Daoy (cell line): ENCODE data around the gene CRYBA4. TPM values are rescaled to one million over a fixed set of nuclear protein-coding genes. Genes with fewer than 3 reads are reported as not detected.

ENCODE experiments used
- DNase-seq: peaks from one replicate; pipeline ENCODE4 v3.0.0-alpha.2; 2015; ENCODE audit warnings: low read depth
- total RNA-seq: library from RNA; depleted of rRNA; stranded (reverse); fragments of >200 nt; shearing (Covaris generic); gene quantifications from 2 replicates; pipeline ENCODE4 v1.2.3, GENCODE V29; 2014

CRYBA4 gene
- total RNA-seq, 1 experiment from 2014 or later, result not detected

DNA sequence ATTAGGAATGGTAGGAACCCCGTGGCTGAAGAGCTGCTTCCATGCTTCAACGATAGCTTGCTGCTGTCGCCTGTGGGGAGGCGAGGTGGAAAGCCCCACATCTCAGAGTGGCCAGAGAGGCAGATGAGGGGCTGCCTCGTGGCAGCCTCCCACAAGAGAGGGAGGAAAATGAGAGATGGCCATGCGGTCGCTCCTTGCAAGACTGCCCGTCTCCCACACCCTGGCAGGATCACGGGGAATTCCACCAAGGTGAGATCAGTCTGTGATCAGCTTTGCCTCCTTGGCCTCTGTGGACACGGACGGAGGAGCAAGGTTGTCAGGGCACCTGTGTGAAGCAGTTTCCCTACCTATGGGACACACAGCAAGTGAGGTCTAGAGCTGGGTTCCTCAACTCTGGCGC lies 3.0 kb downstream of the CRYBA4 start:
- DNase-seq, result no peak

DNA sequence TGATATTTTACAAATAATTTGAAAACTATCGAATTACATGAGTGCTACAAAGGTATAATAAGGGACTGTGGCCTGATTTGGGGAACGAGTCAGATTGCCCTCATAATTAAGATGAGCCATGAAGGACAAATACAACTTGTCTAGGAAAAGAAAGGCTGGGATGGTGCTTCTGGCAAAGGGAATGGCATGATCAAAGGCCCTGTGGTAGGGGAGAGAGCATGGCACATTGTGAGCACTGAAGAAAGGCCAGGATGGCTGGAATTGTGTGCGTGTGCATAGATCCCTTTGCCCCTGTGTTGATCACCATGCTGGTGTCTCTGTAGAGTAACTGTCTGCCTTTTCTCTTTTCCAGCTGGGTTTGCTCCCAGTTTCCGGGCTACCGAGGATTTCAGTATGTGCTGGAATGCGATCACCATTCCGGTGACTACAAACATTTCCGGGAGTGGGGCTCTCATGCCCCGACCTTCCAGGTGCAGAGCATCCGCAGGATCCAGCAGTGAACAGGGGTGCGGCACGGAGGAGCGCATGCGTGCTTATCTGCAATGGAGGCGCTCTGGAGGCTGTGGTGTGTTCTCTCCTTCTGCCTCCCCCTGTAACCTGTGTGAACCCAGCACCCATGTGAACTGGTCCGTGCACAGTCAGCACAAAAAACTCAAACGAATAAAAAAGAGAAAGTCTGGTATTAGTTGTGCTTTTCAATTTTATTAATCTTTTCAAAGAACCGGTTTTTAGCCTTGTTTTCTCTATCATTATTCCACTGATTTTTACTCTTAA lies 8.4 kb downstream of the CRYBA4 start:
- DNase-seq, result no peak

DNA sequence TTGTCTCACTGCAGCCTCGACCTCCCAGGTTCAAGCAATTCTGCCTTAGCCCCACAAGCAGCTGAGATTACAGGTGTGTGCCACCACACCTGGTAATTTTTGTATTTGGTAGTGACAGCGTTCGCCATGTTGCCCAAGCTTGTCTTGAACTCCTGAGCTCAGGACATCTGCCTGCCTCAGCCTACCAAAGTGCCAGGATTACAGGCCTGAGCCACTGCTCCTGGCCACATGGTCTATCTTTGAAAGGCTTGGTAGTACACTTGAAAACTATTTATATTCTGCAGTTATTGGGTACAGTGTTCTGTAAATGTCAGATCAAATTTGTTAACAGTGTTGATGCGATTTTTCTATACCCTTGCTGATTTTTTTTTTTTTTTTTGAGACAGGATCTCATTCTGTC lies 9.5 kb downstream of the CRYBA4 start:
- no peak for DNase-seq

DNA sequence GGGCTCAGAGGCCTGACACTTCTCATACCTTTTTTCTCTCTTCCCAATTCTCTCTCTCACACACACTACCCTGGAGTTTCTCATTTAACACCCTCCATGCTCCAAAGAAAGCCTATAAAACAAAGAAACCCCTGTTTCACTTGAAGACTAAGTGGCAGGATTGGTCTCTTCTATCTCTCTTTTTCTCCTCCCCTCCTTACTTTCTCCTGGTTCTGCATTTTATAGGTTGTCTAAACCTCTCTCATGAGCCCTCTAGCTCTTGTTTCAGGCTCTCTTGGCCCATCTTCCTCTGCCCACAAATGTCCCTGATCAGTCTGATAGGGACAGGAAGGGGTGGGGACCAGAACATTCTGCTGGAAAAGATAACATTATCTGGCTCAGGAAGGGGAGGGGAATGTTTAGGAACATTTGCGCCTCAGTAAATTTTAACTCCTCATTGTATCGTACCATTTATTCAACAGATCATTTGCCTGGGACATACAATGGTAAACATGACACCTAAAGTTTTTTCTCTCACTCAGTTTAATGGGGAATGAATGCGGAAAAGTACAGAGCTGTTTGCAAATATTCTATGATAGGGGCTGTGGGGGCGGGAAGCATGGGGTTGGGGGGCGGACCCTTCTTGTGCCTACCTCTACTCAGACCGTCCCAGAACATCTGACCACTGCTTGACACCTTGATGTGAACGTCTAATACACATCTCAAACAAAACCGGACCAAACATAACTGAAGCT lies 10.8 kb downstream of the CRYBA4 start:
- no peak for DNase-seq

DNA sequence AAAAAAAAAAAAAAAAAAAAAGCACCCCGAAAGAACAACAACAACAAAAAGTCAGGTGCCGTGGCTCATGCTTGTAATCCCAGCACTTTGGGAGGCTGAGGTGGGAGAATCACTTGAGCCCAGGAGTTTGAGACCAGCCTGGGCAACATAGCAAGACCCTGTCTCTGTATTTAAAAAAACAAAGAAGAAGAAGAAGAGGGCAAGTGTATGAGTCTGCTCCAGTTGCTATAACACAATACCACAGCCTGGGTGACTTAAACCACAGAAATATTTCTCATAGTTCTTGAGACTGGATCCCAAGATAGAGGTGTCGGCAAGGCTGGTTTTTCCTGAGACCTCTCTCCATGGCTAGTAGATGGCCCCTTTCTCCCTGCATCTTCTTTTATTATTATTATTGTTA lies 12.4 kb downstream of the CRYBA4 start:
- DNase-seq, result no peak

DNA sequence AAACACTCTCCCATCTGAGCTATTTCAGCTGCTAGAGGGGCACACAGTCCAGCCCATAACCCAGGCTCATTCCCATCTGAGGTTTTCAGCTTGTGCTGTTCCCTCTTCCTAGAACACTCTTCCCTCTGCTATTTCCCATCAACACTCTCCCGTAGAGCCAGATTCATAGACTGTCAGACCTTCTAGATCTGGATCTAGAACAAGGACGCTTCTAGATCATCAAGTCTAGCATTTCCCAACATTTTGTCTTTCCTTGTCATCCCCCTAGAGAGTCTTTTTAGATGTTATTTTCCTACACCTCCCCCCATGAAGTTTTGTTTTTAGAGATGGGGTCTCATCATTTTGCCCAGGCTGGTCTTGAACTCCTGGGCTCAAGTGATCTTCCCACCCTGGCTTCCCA lies 13.4 kb downstream of the CRYBA4 start:
- DNase-seq, result no peak

DNA sequence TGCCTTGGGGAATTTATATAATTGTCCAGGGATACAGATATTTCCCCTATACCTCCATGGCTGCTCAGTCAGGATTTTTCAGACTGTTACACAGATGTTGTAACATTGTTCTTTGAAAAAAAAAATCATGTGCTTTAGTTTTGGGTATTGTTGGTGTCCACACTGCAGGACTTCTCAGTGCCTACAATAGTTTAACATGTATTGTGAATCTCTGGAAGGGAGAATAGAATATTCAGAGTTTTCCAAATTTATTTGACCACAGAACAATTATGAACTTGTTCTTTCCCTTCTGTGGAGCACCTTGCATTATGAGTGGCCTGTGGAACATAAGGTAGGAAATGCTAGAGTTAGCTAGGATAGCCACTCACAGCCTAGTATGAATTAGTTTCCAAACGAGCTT lies 14.5 kb downstream of the CRYBA4 start:
- DNase-seq, result no peak

DNA sequence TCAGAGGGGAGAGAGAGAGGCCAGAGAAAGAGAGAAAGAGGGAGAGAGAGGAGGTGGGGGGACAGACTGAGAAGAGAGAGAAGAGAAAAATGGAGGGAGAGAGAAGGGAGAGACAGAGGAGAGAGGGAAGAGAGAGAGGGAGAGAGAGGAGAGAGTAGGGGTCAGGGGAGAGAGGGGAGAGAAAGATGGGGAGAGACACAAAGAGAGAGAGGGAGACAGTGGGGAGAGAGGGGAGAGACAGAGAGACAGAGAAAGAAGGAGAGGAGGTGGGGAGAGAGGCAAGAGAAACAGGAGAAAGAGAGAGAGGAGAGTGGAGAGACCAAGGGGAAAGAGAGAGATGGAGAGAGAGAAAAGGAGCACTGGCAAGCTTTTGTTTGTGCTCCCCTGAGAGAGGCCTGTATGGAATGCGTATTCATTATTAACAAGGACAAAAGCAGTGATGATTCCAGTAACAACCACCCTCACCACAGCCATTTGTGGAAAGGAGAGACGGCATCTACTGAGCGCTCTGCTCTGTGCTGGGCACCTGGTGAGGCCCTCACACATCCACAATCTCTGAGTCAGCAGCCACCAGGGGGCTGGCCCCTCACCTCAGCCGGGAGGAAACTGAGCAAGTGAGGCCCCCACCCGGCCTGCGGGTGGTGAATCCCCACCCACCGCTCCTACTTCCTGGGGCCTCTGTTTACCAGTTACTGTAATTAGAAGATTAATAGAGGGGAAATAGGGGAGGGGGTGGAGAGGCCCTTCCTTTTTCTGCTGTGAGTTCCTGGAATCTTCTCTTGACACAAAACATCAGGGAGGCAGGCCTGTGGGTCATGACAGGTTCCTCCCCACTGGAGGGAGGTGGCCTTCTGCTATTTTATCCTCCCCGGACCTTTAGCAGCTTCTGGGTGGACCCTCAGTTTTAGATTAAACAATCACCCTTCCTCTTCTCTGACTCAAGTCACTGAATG lies 21.0 kb downstream of the CRYBA4 start:
- peak; percentile 29 for DNase-seq

DNA sequence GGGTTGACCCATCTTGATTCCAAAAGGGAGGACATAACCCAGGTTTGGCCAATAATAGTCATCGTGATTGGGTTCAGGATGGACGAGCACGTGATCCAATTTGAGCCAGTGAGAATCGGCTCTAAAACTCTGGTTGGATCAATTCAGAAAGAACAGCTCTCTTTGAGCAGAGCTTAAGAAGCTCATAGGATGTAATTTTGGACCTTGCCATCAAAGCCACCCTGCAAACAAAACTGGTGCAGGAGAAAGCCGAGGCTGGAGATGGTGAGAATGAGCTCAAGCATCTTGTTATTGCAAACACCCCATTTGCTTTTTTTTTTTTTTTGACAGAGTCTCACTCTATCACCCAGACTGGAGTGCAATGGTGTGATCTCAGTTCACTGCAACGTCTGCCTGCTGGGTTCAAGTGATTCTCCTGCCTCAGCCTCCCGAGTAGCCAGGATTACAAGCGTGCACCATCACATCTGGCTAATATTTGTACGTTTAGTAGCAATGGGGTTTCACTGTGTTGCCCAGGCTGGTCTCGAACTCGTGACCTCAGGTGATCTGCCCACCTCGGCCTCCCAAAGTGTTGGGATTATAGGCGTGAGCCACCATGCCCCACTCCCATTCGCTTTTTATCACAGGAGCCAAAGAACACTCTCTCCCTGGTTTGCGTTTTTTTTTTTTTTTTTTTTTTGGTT lies 21.8 kb downstream of the CRYBA4 start:
- no peak for DNase-seq

DNA sequence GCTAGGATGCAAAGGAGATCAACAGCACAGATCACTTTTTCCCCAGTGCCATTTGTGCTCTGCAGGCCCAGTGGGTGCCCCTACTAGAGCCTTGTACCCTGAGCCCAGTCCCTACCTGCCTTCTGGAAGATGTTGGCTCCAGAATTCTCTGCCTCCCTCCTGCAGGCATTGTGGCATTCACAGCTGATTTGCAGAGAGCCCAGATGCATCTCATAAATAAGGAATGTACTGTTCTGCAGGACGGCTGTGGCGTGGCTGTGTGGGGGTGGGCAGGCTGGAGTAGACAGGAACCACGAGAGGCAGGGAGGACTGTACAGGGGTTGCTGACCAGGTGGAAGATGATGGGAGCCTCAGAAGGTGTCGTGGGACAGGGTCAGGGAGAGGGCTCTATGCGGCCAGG lies 24.4 kb downstream of the CRYBA4 start:
- no peak for DNase-seq

DNA sequence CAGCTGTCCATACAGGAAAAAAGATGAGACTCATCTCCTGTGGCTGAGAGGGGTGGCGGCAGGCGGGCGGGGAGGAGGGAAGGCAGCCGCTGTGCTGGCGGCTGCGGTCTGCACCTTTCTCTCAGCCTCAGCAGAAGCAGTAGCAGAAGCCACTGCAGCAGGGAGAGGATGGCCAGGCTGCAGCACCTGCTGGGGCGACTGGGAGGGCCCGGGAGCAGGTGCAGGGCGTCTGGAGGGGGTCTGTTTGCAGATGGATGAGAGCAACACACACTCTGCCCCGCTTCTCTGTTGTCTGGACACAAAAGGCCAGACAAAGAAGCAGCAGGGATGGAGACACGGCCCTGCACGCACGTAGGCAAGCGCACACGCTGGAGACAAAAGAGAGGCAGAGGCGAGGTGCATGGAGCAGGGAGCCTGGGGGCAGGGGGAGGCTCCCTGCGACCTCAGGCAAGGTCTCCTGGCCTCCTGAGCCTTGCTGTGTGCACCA lies 26.3 kb downstream of the CRYBA4 start:
- no peak for DNase-seq

DNA sequence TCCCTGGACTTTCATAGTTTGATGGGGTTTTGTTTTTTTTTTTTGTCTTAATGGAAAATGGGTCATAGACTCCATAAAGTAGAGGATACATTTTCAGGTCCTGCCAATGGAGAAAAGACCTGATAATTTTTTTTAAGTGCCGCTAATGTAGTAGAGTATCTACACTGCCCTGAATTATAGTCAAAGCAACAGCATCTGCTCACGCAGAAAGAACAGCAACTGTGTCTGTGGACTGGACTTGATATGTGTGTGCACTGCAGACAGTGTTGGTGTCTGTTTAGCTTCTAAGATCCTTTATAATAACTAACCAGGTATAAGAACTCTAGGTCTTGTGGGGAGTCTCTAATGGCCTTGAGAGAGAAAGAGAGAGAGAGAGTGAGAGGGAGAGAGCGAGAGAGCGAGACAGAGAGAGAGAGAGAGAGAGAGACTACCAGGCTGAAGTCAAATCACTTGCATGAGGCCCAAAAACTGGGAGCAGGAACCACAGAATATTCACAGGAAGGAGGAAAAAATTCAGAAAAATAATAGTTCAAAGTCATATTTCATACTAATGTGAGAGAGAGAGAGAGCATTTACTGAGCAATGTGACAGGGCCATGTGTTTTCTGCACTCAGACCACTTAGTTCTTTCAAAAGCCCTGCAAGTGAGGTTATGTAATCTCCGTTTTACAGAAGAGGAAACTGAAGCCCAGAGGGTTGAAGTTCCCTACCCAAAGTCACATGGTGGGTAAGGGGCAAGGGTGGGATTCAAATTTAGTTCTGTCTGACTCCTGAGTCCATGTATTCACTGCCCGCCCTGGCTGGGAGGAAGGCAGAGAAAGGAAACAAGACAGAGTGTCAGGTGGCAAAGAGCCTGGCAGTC lies 27.0 kb downstream of the CRYBA4 start:
- DNase-seq, result no peak

DNA sequence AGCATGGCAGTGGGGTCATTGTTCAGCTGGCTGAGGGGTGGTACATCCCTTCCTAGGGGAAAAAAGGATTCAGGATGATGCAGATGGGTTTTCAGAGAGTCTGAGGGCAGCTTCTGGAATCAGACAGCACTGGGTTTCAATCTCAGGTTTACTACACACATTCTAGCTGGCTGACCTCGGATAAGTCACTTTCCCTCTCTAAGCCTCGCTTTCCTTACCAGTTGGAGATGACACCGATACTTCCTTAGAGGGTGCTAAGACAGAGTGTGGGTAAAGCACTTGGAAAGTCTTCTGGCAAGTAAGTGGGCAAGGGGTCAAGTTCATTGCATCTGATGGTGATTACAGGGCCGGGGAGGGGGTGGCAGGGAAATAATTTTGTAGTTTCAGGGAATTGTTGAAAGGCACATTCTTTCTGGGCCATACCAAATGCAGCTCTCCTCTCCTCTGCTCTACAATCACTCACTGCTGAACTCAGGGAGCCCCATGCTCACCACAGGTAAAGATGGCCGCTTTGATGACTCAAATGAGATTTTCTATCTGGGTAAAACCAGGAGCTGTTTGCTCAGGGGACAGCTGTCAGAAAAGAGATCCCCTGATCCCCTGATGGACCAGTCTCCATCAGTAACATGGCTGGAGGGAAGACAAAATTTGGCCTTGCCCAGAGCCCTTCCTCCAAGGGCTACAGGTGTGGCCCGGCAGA lies 29.1 kb downstream of the CRYBA4 start:
- DNase-seq, result no peak

DNA sequence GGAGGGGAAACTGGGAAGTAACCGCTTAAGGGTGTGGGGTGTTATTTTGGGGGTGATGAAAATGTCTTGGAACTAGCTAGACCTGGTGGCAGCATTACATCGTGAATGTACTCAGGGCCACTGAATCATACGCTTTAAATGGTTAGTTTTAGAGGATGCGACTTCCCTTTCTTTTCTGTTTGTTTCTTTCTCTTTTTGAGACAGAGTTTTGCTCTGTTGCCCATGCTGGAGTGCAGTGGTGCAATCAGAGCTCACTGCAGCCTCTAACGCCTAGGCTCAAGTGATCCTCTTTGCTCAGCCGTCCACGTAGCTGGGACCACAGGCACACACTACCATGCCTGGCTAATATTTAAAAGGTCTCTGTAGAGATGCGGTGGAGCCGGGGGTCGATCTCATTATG lies 30.1 kb downstream of the CRYBA4 start:
- DNase-seq, result no peak

DNA sequence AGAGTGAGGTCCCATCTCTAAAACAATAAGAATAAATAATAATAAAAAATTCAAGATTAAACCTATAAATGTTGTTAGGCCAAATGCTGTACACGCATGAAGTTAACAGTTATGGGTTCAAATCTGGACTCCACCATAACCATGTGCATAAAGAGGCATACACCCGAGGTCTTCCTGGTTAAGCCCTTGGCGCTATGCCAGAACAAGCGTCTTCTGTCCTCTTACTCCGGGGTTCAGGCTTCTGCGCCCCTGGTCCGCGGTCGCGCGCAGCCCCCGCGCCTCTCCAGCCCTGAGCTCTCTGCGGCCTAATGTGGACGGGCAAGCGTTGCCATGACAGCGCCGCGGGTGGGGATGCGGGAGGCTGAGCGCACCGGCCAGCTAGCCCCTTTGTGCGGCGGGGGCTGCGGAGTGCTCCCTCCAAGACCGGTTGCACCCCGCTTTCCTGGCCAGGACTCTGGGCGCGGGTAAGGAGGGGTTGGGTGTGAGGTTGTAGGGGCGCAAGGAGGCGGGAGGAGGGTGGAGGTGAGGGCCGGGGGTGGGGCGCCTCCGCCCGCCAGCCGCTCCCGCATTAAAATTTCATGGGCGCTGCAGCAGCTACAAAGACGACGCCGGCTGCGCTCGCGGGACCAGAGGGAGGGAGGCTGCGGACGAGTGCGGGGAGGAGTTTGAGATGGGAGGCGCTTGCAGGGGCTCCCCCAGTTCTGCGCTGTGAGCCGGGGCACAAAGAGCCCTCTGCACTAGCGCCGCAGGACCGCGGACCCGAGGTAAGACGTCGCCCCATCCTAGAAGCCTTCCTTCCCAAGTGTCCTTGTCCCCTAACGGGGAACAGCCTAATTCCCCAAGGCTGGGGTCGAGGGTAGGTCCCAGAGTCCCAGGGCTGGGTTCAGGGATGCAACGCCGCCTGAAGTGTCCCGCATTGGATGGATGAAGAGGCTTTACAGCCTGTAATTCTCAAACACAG lies 35.4 kb downstream of the CRYBA4 start, which contains the start of gene MIAT:
Gene MIAT (plus strand): TSS at position 698 of the 961 bp plus-strand sequence.
- DNase-seq, result no peak

DNA sequence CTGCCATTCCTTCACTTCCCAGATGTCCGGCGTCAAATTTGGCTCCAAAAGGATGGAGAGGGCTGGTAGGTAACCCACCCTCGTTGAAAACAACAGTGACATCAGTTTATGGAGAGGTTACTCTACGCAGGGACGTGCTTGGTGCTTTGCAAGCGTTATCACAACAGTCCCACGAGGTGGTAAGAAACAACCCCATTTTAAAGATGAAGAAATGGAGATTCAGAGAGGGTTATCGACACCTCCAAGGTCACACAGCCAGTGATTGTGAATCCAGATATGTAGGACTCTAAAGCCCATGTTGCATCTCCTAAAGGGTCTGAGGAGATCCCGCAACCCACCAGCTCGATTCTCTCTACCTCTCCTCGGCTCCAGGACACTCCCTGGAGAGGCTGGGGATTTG lies 36.4 kb downstream of the CRYBA4 start:
- DNase-seq, result no peak

DNA sequence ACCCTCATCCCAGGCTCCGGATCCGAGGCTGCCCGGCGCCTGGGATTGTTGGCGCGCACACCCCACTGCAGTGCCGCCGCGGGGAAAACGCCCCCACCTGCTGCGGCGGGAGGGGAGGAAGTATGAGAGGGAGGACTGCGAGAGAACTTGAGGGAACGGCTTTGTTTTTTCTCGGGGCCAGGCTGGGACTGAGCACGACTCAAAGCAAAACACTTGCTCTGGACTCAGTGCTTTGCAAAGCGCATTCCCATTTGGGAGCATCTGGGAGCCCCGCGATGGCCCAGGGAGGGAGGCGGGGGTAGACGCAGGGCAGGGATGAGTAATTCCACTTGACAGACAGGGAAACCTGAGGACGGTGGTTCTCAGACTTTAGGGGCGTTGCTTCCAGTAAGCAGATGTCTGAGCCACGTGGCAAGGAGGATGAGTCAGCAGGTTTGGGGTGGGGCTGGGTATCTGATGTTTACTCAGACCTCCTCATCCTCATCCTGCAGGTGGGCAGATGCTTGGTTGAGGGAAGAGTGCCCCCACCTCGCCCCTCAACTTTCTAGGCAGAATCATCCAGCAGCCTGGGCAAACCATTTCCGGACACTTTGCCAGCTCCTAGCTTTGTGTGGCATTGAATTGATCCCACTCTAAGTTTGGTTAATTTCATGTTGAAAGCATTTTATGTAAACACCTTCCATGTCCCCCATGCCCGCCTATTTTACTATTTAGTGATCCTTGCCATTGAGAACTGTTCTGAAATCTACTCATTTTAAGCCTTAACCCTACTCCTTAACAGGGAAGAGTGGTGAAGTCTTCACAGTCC lies 37.1 kb downstream of the CRYBA4 start:
- DNase-seq, result peak; percentile 95

DNA sequence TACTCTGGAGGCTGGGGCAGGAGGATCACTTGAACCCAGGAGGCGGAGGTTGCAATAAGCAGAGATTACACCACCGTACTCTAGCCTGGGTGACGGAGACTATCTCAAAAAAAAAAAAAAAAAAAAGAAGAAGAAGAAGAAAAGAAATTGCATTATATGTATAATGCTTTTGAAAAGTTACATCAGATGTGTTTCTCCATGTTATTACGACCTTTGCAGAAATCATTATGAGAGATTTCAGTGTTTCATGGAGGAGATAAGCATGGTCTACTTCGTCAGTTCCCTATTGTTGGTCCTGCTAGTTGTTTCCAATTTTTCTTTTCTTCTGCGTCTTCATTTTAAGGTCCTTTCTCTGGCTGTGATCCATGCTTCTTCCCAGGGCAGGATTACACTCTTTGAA lies 38.6 kb downstream of the CRYBA4 start:
- DNase-seq, result no peak
